ENCODE measurements around the gene TECPR2. TPM values are rescaled to one million over a fixed set of nuclear protein-coding genes. Genes with fewer than 3 reads are reported as not detected.
"Not testable (repeated sequence)": the region's sequence is repeated elsewhere in the genome, so short reads cannot be mapped to it uniquely, and the experiment has no call there.

Gene TECPR2
- total RNA-seq, 1 donor from 2014 or later: 24.5 TPM

DNA sequence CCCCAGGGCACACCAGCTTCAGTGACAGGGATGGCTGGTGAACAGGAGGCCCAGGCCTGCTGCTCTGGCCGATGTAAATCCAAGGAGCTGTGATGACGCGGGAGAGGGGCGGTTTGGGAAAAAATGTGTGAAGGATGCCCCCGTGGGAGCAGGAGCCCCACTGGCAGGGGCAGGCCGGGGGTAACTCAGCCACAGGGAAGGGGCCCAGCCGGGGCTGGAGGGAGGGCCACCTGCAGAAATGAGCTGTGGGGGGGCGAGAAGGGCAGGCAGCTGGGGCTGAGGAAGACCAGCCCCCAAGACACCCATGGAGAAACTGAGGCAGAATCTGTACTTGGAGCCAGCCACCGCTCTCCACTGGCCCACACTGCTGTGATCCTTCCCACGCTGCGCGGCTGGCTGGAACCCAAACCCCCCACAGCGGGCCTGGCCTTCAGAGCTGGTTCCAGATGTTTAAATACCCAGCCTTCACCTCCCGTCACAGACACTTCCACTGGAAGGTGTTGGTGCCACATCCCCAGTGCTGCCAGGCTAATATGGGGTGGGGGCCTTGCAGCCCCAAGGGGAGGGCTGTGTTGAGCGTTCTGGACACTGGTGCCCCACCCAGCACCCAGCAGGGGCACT, 175.3 kb downstream of the TECPR2 start:
- H3K27me3 Mint-ChIP-seq (ENCODE audit: unreplicated experiment): peaks cover 3% of the 10 kb centered on the region
- DNase-seq: no peak
- no peaks in the 10 kb centered on the region for H3K4me1 Mint-ChIP-seq (ENCODE audit: low read depth, unreplicated experiment)
- H3K36me3 Mint-ChIP-seq (ENCODE audit: unreplicated experiment): no peaks in the 10 kb centered on the region
- peaks cover 3% of the 10 kb centered on the region for H3K9me3 Mint-ChIP-seq (ENCODE audit: unreplicated experiment)
- H3K27ac Mint-ChIP-seq (ENCODE audit: unreplicated experiment): no peak overlapping the region
- TF ChIP-seq CTCF (IDR thresholded peaks at IDR 0.05; ENCODE audit: partially characterized antibody, unreplicated experiment): no peak
- H3K4me3 Mint-ChIP-seq (ENCODE audit: unreplicated experiment): no peak overlapping the region

- Mint-ChIP-seq H3K27me3 (ENCODE audit: unreplicated experiment) (peaks cover 4% of the 10 kb centered on the region), H3K4me3 (ENCODE audit: unreplicated experiment) (no peak overlapping the region), H3K9me3 (ENCODE audit: unreplicated experiment) (peaks cover 1% of the 10 kb centered on the region), H3K4me1 (ENCODE audit: low read depth, unreplicated experiment) (no peaks in the 10 kb centered on the region), H3K27ac (ENCODE audit: unreplicated experiment) (no peak overlapping the region), H3K36me3 (ENCODE audit: unreplicated experiment) (no peaks in the 10 kb centered on the region)
- no peak for TF ChIP-seq CTCF (IDR thresholded peaks at IDR 0.05; ENCODE audit: partially characterized antibody, unreplicated experiment)
- DNase-seq: no peak
Observed at GRCh38 chr14:102538602-102539543, 176.1 kb downstream of the TECPR2 start.

DNA sequence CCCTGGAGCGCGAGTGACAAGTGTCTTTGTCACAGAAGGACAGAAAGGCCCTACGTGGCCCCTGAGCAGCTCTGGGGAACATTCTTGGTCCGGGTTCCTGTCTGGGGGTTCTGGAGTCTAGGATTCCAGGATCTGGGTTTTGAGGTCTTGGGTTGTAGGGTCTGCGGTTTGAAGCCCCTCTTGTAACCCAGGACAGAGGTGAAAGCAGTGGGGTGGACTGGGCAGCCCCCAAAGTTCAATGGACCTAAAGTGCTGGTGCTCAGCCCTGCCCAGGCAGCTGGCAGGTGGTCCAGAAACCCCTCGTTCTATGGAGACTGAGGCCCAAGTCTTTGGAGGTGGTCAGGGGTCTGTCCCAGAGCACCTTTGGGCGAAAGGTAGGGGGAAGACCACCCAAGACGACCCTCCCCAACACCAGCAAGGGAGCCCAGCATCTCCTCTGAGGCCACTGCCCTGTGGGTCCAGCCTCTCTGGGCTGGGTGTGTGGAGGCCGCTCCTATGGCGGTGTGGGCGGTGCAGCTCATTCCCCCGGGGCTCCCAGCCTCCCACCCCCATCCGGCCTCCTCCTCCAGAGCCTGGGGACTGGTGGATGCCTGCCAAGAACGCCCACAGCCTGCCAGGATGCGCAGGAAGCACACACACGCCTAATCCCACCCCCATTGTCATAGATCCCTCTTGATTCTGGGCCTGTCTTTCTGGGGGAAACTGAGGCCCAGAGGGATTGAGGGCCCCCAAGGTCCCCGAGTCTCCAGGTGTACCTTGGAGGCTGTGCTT, 177.0 kb downstream of the TECPR2 start:
- Mint-ChIP-seq H3K4me1 (ENCODE audit: low read depth, unreplicated experiment) (no peaks in the 10 kb centered on the region), H3K27me3 (ENCODE audit: unreplicated experiment) (peaks cover 7% of the 10 kb centered on the region), H3K36me3 (ENCODE audit: unreplicated experiment) (no peaks in the 10 kb centered on the region), H3K27ac (ENCODE audit: unreplicated experiment) (no peak overlapping the region), H3K9me3 (ENCODE audit: unreplicated experiment) (no peaks in the 10 kb centered on the region), H3K4me3 (ENCODE audit: unreplicated experiment) (no peak overlapping the region)
- no peak for DNase-seq
- TF ChIP-seq CTCF (IDR thresholded peaks at IDR 0.05; ENCODE audit: partially characterized antibody, unreplicated experiment): no peak

DNA sequence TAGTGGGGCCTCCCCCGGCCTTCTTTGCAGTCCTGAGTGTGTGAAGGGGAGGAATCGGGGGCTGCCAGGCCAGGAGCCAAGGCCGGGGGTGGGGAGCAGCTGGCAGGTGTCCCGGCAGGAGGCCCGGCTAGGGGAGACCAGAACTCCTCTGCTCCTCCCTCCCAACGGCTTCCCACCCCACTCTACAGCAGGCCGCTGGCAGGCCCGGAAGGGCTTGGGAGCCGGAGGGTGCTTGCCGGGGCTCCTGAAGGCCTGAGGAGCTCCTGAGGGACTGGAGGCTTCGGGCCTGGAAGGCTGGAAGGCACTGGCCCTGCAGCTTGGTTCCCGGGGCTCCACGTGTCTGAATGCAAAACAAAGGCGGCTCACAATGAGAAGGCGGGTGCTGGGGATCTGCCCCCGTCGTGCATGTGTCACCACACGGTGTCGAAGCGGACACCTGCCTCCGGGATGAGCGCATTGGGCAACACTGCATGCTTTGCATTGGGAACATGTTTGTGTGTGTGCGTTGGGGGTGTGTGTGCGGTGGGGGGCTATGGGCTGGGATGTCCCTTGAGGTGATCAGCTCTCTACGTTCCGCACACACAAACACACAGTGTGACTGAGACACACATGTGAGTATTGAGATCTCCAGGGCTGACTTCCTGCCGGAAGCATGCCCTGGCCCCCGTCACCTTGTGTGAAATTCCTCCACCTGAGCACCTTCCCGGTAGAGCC, 177.7 kb downstream of the TECPR2 start:
- Mint-ChIP-seq H3K27ac (ENCODE audit: unreplicated experiment) (no peak overlapping the region), H3K4me1 (ENCODE audit: low read depth, unreplicated experiment) (no peaks in the 10 kb centered on the region), H3K27me3 (ENCODE audit: unreplicated experiment) (peaks cover 7% of the 10 kb centered on the region), H3K9me3 (ENCODE audit: unreplicated experiment) (no peaks in the 10 kb centered on the region), H3K36me3 (ENCODE audit: unreplicated experiment) (no peaks in the 10 kb centered on the region), H3K4me3 (ENCODE audit: unreplicated experiment) (no peak overlapping the region)
- DNase-seq: no peak
- TF ChIP-seq CTCF (IDR thresholded peaks at IDR 0.05; ENCODE audit: partially characterized antibody, unreplicated experiment): no peak

DNA sequence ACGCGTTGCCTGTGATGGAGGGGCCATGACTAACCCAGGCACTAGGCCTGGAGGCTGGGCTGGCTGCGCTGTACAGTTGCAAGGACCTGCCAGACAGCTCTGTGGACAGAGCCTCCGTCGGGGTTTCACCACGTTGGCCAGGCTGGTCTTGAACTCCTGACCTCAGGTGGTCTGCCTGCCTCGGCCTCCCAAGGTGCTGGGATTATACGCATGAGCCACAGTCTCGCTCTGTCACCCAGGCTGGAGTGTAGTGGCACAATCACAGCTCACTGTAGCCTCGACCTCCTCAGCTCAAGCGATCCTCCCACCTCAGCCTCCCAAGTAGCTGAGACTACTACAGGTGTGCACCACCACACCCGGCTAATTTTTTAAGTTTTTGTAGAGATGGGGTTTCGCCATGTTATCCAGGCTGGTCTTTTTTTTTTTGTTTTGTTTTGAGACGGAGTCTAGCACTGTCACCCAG, 178.3 kb downstream of the TECPR2 start:
- H3K27me3 Mint-ChIP-seq (ENCODE audit: unreplicated experiment): peaks cover 13% of the 10 kb centered on the region
- H3K36me3 Mint-ChIP-seq (ENCODE audit: unreplicated experiment); H3K4me3 Mint-ChIP-seq (ENCODE audit: unreplicated experiment); H3K9me3 Mint-ChIP-seq (ENCODE audit: unreplicated experiment); H3K4me1 Mint-ChIP-seq (ENCODE audit: low read depth, unreplicated experiment); DNase-seq; H3K27ac Mint-ChIP-seq (ENCODE audit: unreplicated experiment): not testable (repeated sequence)
